Hypothalamus (tissue), 51 donors: ENCODE results near the gene VCL.

Experiments used
- DNase-seq, 51 donors: peaks; one replicate each; lab custom pipeline; 2025; lab: John Stamatoyannopoulos, UW

Gene VCL

DNA sequence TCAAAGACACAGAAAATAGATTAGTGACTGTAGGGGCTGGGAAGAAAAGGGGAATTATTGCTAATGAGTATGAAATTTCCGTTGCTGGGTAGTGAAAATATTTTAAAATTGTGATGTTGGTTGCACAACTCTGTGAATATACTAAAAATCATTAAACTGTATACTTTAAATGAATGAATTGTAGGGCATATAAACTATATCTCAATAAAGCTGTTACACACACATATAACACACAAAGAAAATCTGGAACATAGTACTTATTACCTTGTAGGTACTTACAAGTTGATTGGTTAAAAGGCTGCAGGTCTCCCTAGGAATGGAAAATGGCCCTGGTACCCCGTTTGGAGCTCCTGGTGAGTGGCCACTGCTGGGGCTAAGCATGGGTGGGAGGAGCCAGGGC is 27.1 kb upstream of the VCL start:
- no peak for DNase-seq

GRCh38 chr10:73971636-73972354 is 26.1 kb upstream of the VCL start:
- DNase-seq, result no peak

GRCh38 chr10:73973427-73973826 is 24.5 kb upstream of the VCL start:
- DNase-seq, result no peak

- no peak for DNase-seq
Observed at GRCh38 chr10:73974309-73974946, 23.5 kb upstream of the VCL start.

DNA sequence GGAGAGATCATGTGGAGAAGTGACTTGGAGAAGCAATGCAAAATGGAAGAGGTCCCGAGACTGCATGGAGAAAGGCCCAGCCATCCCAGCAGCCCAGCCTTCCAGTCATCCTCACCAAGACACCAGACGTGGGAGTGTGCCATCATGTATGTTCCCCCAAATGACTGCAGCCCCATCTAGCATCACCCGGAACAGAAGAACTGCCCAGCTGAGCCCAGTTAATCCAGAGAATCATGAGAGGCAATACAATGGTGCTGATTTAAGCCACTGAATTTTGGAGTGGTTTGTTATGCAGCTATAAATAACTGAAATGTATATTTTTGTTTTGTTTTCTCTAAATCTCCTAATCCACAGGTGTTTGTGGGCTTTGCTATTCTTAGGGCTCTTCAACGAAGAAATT is 22.5 kb upstream of the VCL start:
- no peak for DNase-seq

DNA sequence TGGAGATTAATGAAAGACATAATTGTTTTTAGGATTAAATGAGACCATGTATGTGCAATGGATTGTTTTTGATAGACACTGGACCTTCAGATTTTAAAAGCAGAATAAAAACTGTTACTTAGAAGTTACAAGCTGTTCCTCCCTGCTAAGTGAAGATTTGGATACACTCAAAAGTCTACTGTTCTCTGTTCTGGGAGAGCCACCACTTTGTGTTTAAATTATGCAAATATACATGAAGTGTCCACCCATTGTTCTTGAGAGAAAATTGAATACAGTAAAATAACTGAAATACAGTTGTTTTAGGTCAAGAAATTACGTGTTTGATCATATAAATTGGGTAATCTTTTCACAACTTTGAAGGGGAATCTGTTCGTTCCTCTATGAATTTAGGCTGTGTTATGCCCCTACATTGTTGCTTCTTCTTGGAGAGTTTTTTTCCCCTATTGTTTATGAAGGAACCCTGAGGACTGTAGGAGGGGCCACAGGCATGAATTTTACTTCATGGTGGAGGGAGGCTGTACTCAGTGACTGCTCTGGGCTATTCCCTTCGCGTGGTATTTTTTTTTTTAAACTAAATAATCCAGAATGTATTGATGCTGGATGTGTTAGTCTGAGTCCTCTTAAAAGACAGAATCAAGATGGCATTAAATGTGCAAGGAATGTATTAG is 18.6 kb upstream of the VCL start:
- DNase-seq, result no peak

DNA sequence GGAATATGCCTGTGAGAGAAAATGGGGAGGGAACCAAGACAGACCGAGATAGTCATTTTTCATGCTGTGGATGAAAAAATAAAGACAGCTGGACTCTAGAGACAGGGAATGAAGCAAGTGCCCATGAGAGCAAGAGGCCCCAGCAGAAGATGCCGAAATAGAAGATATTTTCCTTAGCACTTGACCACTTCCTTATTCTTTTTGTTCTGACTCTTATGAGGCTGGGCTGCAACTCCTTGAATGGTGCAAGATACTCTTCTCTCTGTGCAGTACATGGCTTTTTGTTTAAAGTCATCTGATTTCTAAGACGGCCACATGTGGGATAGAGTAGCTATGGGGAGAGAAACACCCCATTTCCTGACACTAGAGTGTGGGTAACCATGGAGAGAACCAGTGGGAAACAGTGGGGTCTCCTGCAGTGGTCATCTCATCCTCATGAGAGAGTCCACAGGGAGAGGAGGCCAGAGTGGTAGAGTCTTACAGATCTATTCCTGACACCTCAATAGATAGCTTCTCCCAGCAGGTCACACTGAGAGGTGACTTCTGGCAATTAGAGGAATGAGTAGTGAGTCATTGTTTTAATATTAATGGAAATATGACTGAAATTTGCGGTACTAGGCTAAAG is 18.0 kb upstream of the VCL start:
- DNase-seq, result no peak

DNA sequence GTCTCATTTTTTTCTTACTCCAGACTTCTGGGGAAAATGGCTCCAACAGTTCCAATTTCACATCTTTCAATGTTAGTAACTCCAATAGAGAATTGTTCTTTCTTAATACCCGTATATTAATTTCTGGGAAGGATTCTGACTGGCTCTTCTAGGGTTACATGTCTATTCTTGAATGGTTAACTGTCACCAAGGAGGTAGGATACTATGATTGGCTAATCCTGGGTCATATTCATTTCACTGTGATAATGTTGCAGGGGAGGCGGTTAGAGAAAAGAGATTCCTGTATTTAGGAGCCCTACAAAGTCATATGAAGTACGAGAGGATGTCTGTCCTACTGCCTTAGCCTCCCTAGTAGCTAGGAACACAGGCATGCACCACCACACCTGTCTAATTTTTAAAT is 16.1 kb upstream of the VCL start:
- DNase-seq, result no peak

GRCh38 chr10:73983096-73984047 is 14.5 kb upstream of the VCL start:
- DNase-seq, result no peak

GRCh38 chr10:73989594-73990150 is 8.2 kb upstream of the VCL start:
- no peak for DNase-seq

GRCh38 chr10:73991203-73991883 is 6.6 kb upstream of the VCL start:
- no peak for DNase-seq

DNA sequence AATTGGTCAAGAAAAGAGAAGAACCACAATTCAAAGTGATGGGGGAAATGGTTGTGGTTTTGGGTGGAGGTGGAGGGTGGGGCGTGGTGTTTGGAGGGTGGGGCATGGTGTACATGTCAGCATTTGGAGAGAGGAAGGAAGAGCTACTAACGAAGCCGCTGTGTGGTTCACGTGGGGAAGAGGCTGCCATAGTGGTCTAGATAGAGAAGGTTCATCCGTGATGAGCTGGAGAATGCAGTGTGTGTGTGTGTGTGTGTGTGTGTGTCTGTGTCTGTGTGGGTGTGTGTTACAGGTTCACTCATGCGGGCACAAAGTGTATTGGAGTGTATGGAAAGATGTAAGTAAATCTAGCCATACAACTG is 6.1 kb upstream of the VCL start:
- DNase-seq, result no peak

- DNase-seq, result peak in 1 of 51 donors; percentile 5
Observed at GRCh38 chr10:73992899-73993788, 4.8 kb upstream of the VCL start.

DNA sequence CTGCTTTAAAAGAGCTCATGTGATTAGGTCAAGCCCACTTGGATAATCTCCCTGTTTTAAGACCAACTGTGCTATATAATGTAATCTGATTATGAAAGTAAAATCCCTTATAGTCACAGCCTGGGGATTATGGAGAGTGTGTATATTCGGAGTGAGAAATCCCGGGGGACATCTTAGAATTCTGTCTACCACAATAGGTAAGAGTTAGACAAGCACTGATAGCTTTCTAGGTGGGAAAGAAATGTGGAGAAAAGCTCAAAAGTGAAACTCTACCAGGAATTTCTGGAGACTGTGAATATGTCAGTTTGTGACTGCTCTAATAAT is 2.9 kb upstream of the VCL start:
- DNase-seq, result no peak

- peak in 2 of 51 donors; percentile 42 to 45 for DNase-seq
Observed at GRCh38 chr10:73997461-73997786, 492 bp upstream of the VCL start.

GRCh38 chr10:73998623-73998928 is 660 bp downstream of the VCL start:
- DNase-seq, result peak in 2 of 51 donors; percentile 15 to 51

GRCh38 chr10:73998929-73999691 is 1.2 kb downstream of the VCL start:
- peak in 41 of 51 donors; percentile 2 to 82 (median 18) for DNase-seq

DNA sequence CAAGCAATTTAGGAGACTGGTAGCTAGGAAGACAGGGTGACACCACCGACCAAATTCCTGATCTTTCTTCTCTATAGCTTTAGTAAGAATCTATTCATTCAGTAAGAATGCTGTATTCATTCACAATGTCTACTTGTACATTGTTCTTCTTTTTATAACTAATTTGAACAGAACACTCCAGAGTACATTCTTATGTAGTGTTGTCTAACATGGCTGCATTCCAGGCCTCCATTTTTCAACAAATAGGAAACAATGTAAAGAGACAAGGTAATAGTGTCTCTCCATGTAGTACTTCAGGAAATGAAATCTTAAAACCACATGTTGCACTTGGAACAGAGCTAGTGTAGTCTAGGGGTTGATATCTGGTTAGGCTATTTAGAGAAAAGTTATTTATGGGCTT is 1.8 kb downstream of the VCL start:
- DNase-seq, result no peak
